ENCODE results near the gene ATP9A. TPM values are rescaled to one million over a fixed set of nuclear protein-coding genes. Genes with fewer than 3 reads are reported as not detected.

Gene ATP9A
- total RNA-seq, 1 donor from 2014 or later, result 32.1 TPM

GRCh38 chr20:51600950-51601349 is 167.2 kb downstream of the ATP9A start:
- no peak for ATAC-seq
- no peaks in the 10 kb centered on the region for H3K27me3 ChIP-seq
- intact Hi-C loops (cut with DNase I), result no loop called here
- no peaks in the 10 kb centered on the region for H3K9me3 ChIP-seq
- DNase-seq, result no peak
- H3K4me3 ChIP-seq, result no peak overlapping the region
- TF ChIP-seq CTCF (IDR thresholded peaks at IDR 0.05), result no peak
- peaks cover 20% of the 10 kb centered on the region for H3K36me3 ChIP-seq
- H3K4me1 ChIP-seq, result no peaks in the 10 kb centered on the region
- H3K27ac ChIP-seq, result no peak overlapping the region

- Histone ChIP-seq H3K4me3 (no peak overlapping the region), H3K27me3 (no peaks in the 10 kb centered on the region), H3K4me1 (no peaks in the 10 kb centered on the region), H3K36me3 (peaks cover 18% of the 10 kb centered on the region), H3K9me3 (no peaks in the 10 kb centered on the region), H3K27ac (no peak overlapping the region)
- ATAC-seq (no peak), DNase-seq (no peak)
- intact Hi-C loops (cut with DNase I), result no loop called here
- TF ChIP-seq CTCF (IDR thresholded peaks at IDR 0.05), result no peak
These were observed 168.2 kb downstream of the ATP9A start for GRCh38 chr20:51600016-51600420.

GRCh38 chr20:51598556-51598955 is 169.6 kb downstream of the ATP9A start:
- intact Hi-C loops (cut with DNase I), result loop anchor here (10.0 kb wide), 1 partner anchor 224 kb away; no protein-coding TSS in a partner anchor
- Histone ChIP-seq H3K9me3 (no peaks in the 10 kb centered on the region), H3K4me1 (peaks cover 10% of the 10 kb centered on the region), H3K27ac (no peak overlapping the region), H3K27me3 (no peaks in the 10 kb centered on the region), H3K4me3 (no peak overlapping the region), H3K36me3 (peaks cover 6% of the 10 kb centered on the region)
- TF ChIP-seq CTCF (IDR thresholded peaks at IDR 0.05), result no peak
- no peak for ATAC-seq
- DNase-seq, result no peak

- peaks cover 6% of the 10 kb centered on the region for H3K36me3 ChIP-seq
- intact Hi-C loops (cut with DNase I), result loop anchor here (10.0 kb wide), 1 partner anchor 223 kb away; no protein-coding TSS in a partner anchor
- no peak for TF ChIP-seq CTCF (IDR thresholded peaks at IDR 0.05)
- DNase-seq (no peak), ATAC-seq (no peak)
- H3K9me3 ChIP-seq, result no peaks in the 10 kb centered on the region
- H3K27me3 ChIP-seq, result no peaks in the 10 kb centered on the region
- H3K4me3 ChIP-seq, result no peak overlapping the region
- H3K27ac ChIP-seq, result no peak overlapping the region
- H3K4me1 ChIP-seq, result peaks cover 10% of the 10 kb centered on the region
These were observed 170.6 kb downstream of the ATP9A start for GRCh38 chr20:51597389-51598231.

GRCh38 chr20:51596668-51597388 is 171.4 kb downstream of the ATP9A start:
- Histone ChIP-seq H3K4me3 (no peak overlapping the region), H3K4me1 (peaks cover 10% of the 10 kb centered on the region), H3K9me3 (no peaks in the 10 kb centered on the region), H3K27ac (no peak overlapping the region), H3K36me3 (peaks cover 6% of the 10 kb centered on the region), H3K27me3 (no peaks in the 10 kb centered on the region)
- ATAC-seq, result no peak
- no peak for DNase-seq
- TF ChIP-seq CTCF (IDR thresholded peaks at IDR 0.05), result no peak
- intact Hi-C loops (cut with DNase I), result loop anchor here (10.0 kb wide), 1 partner anchor 222 kb away; no protein-coding TSS in a partner anchor
